OCI-LY7 (cell line): ENCODE measurements around the gene CAPN14. TPM values are rescaled to one million over a fixed set of nuclear protein-coding genes. Genes with fewer than 3 reads are reported as not detected.

Experiments used
- BruUV-seq: library from RNA; stranded (reverse); fragments of 400-500 nt; replicated peaks from 2 replicates; lab custom pipeline; 2021; lab: Mats Ljungman, UMichigan
- CTCF ChIA-PET: fragments of 300-600 bp; sonication (Branson Sonifier 250); formaldehyde crosslinking; loops from one replicate; lab custom pipeline; 2022; ENCODE audit warnings: antibody characterized with exemption; ENCODE audit not compliant: unreplicated experiment; lab: Charles Lee
- POLR2A ChIA-PET: fragments of 300-600 bp; sonication (Branson Sonifier 250); formaldehyde crosslinking; loops from one replicate; lab custom pipeline; 2022; ENCODE audit warnings: antibody characterized with exemption; lab: Charles Lee
- DNase-seq: peaks from one replicate; pipeline ENCODE4 v3.0.0-alpha.2; 2015; ENCODE audit warnings: low spot score
- H2AFZ ChIP-seq: fragments of 200-600 bp; sonication (generic), shearing (Covaris generic); 2 replicates; pipeline ENCODE4 v1.6.1; 2014; ENCODE audit warnings: mild to moderate bottlenecking, antibody characterized with exemption, low read length, moderate library complexity
- H3K27ac ChIP-seq: fragments of 200-600 bp; sonication (generic); 2 replicates; pipeline ENCODE4 v1.5.1; 2014; ENCODE audit warnings: mixed run types, low read depth, mild to moderate bottlenecking, moderate library complexity, low read length, inconsistent platforms; ENCODE audit not compliant: poor library complexity, severe bottlenecking
- H3K36me3 ChIP-seq: fragments of 200-600 bp; sonication (generic); 2 replicates; pipeline ENCODE4 v1.6.1; 2014; ENCODE audit warnings: mild to moderate bottlenecking, antibody characterized with exemption, low read length, moderate library complexity, mixed read lengths; ENCODE audit not compliant: insufficient read depth
- H3K4me1 ChIP-seq: fragments of 200-600 bp; sonication (generic); 2 replicates; pipeline ENCODE4 v1.5.1; 2014; ENCODE audit warnings: mild to moderate bottlenecking, low read length; ENCODE audit not compliant: insufficient read depth, poor library complexity, severe bottlenecking
- H3K4me2 ChIP-seq: fragments of 200-600 bp; sonication (generic); 2 replicates; pipeline ENCODE4 v1.6.1; 2014; ENCODE audit warnings: mild to moderate bottlenecking, low read length
- H3K4me3 ChIP-seq: fragments of 200-600 bp; sonication (generic); 2 replicates; pipeline ENCODE4 v1.5.1; 2014; ENCODE audit warnings: mild to moderate bottlenecking, low read depth, low read length; ENCODE audit not compliant: poor library complexity, severe bottlenecking
- H3K79me2 ChIP-seq: fragments of 200-600 bp; sonication (generic); 2 replicates; pipeline ENCODE4 v1.6.1; 2016; ENCODE audit warnings: low read depth, mild to moderate bottlenecking, low read length, moderate library complexity, mixed read lengths; ENCODE audit not compliant: insufficient read depth
- H3K9me2 ChIP-seq: fragments of 200-600 bp; sonication (generic); 2 replicates; pipeline ENCODE4 v1.6.1; 2016; ENCODE audit warnings: mild to moderate bottlenecking, low read length, mixed read lengths; ENCODE audit not compliant: insufficient read depth
- H3K9me3 ChIP-seq: fragments of 200-600 bp; sonication (generic); 2 replicates; pipeline ENCODE4 v1.6.1; 2014; ENCODE audit warnings: mild to moderate bottlenecking, mixed run types, low read length, mixed read lengths
- H4K20me1 ChIP-seq: fragments of 200-600 bp; sonication (generic); 2 replicates; pipeline ENCODE4 v1.6.1; 2014; ENCODE audit warnings: mild to moderate bottlenecking, antibody characterized with exemption, low read length, moderate library complexity, mixed read lengths; ENCODE audit not compliant: insufficient read depth
- EZH2phosphoT487 ChIP-seq: fragments of 200-600 bp; sonication (generic); IDR thresholded peaks from 2 replicates; pipeline ENCODE4 v1.6.1; 2018; ENCODE audit warnings: low read depth, borderline replicate concordance, mild to moderate bottlenecking, mixed run types, antibody characterized with exemption, low read length, moderate library complexity, mixed read lengths
- intact Hi-C: fragments of 100-400 bp; cut with micrococcal nuclease; formaldehyde crosslinking; loops from one replicate; pipeline ENCODE4 v1.10.0; 2022; ENCODE audit not compliant: unreplicated experiment
- total RNA-seq, 2 experiments: library from RNA; depleted of rRNA in 1 of 2; stranded (reverse); fragments of >200 nt in 1 of 2; shearing (Covaris generic) in 1 of 2; gene quantifications; 2 replicates each; pipeline ENCODE4 v1.2.3, GENCODE V29; 2014 to 2022
- TF ChIP-seq, protein P1 (sequence below): fragments of 200-600 bp; sonication (generic); conservative IDR thresholded peaks from 2 replicates; pipeline ENCODE4 v1.5.1; 2014; ENCODE audit warnings: mild to moderate bottlenecking, antibody characterized with exemption, low read length, moderate library complexity, mixed read lengths

The CAPN14 gene
- total RNA-seq, 2 experiments from 2014 or later = 1.4 to 4.0 TPM

DNA sequence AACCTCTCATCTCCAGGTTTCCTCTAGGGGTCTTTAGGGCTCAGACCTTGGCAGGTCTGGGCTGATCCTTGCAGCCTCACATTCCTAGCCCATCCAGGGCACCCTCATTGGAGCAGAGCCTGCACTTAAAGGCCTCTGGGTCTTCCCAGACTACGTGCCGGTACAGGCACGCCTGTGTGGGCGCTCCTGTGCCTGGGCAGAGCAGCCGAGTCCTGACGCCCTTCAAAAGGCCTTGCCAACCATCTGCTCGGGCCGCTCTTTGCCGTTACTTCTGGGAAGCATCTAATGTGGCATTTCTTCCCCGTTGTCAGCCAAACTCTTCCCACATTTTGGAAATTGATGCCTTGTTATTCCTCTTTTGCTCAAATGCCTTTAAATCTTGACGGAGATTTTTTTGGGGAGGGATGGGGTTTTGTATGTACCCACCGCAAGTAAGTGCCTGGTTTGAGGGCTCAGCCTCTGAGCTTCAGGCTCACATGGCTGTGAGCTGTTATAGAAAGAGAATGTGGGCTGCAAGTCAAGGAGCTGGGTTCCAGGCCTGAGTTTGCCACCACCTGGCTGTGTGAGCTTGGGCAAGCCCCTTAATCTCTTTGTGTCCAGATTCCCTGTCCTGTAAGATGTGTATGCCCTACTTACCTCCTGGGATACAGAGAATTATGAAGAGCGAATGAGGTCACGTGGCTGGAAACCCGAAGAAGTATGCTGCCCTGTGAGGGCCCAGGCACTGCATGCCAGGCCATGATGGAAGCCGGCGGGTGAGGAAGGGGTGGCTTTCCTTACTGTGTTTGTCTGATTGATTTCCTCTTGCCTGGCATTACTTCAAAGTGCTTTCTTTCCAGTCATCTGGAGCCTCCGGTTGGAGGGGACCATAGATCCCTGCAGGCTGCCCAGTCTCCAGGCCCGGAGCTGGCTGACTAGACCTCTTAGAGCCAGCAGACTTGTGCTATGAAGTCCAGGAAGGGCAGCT is 37.2 kb upstream of the CAPN14 start:
- peak overlapping the region; percentile 95 for H3K27ac ChIP-seq
- TF ChIP-seq EZH2phosphoT487 = no peak
- TF ChIP-seq, protein P1, sequence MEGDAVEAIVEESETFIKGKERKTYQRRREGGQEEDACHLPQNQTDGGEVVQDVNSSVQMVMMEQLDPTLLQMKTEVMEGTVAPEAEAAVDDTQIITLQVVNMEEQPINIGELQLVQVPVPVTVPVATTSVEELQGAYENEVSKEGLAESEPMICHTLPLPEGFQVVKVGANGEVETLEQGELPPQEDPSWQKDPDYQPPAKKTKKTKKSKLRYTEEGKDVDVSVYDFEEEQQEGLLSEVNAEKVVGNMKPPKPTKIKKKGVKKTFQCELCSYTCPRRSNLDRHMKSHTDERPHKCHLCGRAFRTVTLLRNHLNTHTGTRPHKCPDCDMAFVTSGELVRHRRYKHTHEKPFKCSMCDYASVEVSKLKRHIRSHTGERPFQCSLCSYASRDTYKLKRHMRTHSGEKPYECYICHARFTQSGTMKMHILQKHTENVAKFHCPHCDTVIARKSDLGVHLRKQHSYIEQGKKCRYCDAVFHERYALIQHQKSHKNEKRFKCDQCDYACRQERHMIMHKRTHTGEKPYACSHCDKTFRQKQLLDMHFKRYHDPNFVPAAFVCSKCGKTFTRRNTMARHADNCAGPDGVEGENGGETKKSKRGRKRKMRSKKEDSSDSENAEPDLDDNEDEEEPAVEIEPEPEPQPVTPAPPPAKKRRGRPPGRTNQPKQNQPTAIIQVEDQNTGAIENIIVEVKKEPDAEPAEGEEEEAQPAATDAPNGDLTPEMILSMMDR = no peak
- peak; percentile 41 for DNase-seq
- peaks cover 91% of the 10 kb centered on the region for H3K4me1 ChIP-seq
- H3K36me3 ChIP-seq = peaks cover 21% of the 10 kb centered on the region
- intact Hi-C loops = loop anchor here (2.0 to 10.0 kb wide), 6 partner anchors 78 to 1107 kb away; partner anchors contain the start of genes SLC30A6 and YPEL5
- no peaks in the 10 kb centered on the region for H3K9me2 ChIP-seq
- POLR2A ChIA-PET = interaction anchor here (0.6 to 1.7 kb wide), 12 partner anchors 11 to 1313 kb away, joined by 3 to 14 read pairs (median 4); partner anchors contain the start of genes GALNT14, SLC30A6 and YPEL5
- no peaks in the 10 kb centered on the region for H4K20me1 ChIP-seq
- H3K9me3 ChIP-seq = 0 out of 2 replicates have a peak, but pooled peaks cover 5% of the 10 kb centered on the region
- peak overlapping the region; percentile 74 for H3K4me2 ChIP-seq
- CTCF ChIA-PET = interaction anchor here (0.9 to 2.2 kb wide), 5 partner anchors 8 to 543 kb away, joined by 3 to 9 read pairs (median 6); partner anchors contain the start of gene EHD3
- H3K79me2 ChIP-seq = peaks cover 13% of the 10 kb centered on the region; the same call in 1 of the 2 replicates
- no TSS peak for BruUV-seq
- H3K4me3 ChIP-seq = peak overlapping the region; percentile 61
- H2AFZ ChIP-seq = peak overlapping the region; percentile 19; the same call in 1 of the 2 replicates

DNA sequence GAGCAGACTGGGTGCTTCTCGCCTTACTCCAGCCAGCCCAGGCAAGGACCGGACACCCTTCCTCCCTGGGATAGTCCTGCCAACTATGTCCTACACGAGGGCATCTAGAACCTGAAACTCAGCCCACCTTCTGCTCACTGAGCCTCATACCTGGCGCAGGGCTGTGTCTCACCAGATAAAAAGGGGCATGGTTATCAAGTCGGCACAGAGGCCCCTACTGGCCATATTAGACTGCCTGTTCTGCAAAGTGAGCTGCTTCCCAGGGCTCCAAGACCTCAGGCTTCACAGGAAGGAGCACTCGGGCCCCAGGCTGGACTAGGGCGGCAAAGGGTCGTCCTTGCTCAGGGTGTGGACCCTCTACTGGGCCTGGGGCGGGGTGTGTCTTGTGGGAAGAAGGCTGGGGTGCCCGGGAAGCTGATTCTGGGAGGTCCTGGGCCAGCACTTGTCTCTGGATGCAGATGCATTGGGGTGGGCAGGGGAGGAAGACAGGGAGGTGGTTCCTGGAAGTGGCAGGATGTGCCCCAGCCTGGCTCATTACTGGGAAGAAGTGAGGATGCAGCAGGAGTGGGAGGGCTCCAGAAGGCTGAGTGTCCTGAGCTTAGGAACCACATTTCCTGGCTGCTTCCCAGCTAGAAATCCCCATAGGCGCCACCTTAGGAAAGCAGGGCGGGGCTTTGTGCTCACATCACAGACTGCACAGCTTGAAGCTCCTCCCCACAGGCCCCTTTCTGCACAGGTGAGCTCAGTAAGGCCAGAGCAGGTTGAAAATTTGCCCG is 36.2 kb upstream of the CAPN14 start:
- H3K36me3 ChIP-seq = peaks cover 31% of the 10 kb centered on the region
- no peaks in the 10 kb centered on the region for H4K20me1 ChIP-seq
- H3K9me2 ChIP-seq = no peaks in the 10 kb centered on the region
- ChIA-PET POLR2A (interaction anchor here (0.7 to 1.7 kb wide), 9 partner anchors 9 to 38 kb away, joined by 3 to 6 read pairs (median 4); partner anchors contain the start of gene CAPN14), CTCF (interaction anchor here (0.6 to 3.0 kb wide), 6 partner anchors 7 to 542 kb away, joined by 3 to 11 read pairs (median 4); no protein-coding TSS in a partner anchor)
- peak overlapping the region; percentile 61 for H3K4me3 ChIP-seq
- BruUV-seq = no TSS peak
- peaks cover 13% of the 10 kb centered on the region; the same call in 1 of the 2 replicates for H3K79me2 ChIP-seq
- intact Hi-C loops = loop anchor here (2.0 to 10.0 kb wide), 4 partner anchors 79 to 969 kb away; partner anchors contain the start of gene SLC30A6
- TF ChIP-seq, protein P1 = peak; percentile 72
- no peak for TF ChIP-seq EZH2phosphoT487
- peaks cover 81% of the 10 kb centered on the region for H3K4me1 ChIP-seq
- H3K9me3 ChIP-seq = 0 out of 2 replicates have a peak, but pooled peaks cover 5% of the 10 kb centered on the region
- H3K27ac ChIP-seq = peak overlapping the region; percentile 95
- DNase-seq = peak; percentile 68
- peak overlapping the region; percentile 19; the same call in 1 of the 2 replicates for H2AFZ ChIP-seq
- peak overlapping the region; percentile 74 for H3K4me2 ChIP-seq
